ENCODE results near the gene ZNF837.

ZNF837 gene

DNA sequence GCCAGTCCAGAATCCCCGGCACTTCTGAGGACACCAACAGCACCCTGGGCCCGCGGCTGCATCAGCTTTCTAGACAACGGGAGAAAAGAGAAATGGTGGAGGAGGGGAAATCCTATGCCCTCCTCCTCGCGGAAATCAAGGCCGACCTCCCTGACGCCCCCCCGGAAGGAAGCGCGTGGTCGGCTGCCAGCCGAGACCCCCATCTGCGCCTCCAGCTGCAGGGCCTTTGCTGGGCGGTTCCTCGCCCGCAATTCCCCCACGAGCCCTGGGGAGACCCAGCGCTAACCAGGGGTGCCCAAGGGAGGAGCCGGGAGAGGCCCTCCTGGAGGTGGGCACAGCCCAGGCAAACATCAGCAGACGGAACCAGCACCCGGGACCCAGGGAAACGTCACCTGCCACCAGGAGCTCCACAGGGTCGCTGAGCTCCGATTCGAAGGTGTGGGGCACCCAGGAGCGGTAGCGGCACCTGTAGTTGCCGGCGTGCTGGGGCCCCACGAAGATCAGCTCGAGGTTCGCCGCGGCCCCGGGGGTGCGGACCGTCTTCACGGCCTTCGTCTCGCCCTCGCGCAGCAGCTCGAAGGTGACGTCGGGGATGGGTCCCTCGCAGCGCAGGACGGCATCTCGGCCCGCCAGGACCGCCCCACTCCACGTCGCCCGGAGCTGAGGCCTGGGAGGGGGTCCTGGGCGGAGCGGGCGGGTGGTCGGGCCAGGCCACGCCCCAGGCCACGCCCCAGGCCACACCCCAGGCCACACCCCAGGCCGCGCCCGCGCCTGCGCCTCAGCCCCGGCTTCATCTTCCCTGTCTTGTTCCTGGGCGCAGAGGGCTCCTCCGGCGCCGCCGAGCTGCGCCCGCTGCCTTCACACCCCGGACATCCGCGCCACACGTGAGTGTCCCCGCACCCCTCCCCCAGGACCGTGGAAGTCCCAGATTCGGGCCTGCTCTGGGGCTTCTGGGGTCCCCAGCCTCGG, 33.6 kb downstream of the ZNF837 start:
- H3K9ac ChIP-seq (ENCODE audit: low read depth, low read length), result peak overlapping the region; percentile 84
- no peaks in the 10 kb centered on the region for H3K27me3 ChIP-seq (ENCODE audit: insufficient read depth, low read length, poor library complexity)
- ATAC-seq (ENCODE audit: insufficient read depth, low read depth), result peak; percentile 85
- H3K36me3 ChIP-seq (ENCODE audit: insufficient read depth, low read length), result peaks cover 15% of the 10 kb centered on the region
- peak overlapping the region; percentile 80 for H3K27ac ChIP-seq (ENCODE audit: low read length)
- H3K9me3 ChIP-seq (ENCODE audit: insufficient read depth, low read length, severe bottlenecking), result no peaks in the 10 kb centered on the region
- TF ChIP-seq, protein P1, sequence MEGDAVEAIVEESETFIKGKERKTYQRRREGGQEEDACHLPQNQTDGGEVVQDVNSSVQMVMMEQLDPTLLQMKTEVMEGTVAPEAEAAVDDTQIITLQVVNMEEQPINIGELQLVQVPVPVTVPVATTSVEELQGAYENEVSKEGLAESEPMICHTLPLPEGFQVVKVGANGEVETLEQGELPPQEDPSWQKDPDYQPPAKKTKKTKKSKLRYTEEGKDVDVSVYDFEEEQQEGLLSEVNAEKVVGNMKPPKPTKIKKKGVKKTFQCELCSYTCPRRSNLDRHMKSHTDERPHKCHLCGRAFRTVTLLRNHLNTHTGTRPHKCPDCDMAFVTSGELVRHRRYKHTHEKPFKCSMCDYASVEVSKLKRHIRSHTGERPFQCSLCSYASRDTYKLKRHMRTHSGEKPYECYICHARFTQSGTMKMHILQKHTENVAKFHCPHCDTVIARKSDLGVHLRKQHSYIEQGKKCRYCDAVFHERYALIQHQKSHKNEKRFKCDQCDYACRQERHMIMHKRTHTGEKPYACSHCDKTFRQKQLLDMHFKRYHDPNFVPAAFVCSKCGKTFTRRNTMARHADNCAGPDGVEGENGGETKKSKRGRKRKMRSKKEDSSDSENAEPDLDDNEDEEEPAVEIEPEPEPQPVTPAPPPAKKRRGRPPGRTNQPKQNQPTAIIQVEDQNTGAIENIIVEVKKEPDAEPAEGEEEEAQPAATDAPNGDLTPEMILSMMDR (IDR thresholded peaks at IDR 0.05; ENCODE audit: borderline replicate concordance, extremely low read depth, low read length, poor library complexity, severe bottlenecking), result no peak
- TF ChIP-seq EZH2 (IDR thresholded peaks at IDR 0.05; ENCODE audit: borderline replicate concordance, low read depth, low read length, severe bottlenecking), result no peak
- peak overlapping the region; percentile 99 for H2AFZ ChIP-seq (ENCODE audit: low read depth, low read length)
- peaks cover 40% of the 10 kb centered on the region for H3K4me1 ChIP-seq (ENCODE audit: insufficient read depth, low read length)
- H3K4me2 ChIP-seq (ENCODE audit: insufficient read depth, low read length), result peak overlapping the region; percentile 99
- peaks cover 35% of the 10 kb centered on the region for H3K79me2 ChIP-seq (ENCODE audit: insufficient read depth, low read length)
- DNase-seq, result peak; percentile 86
- peaks cover 5% of the 10 kb centered on the region for H4K20me1 ChIP-seq (ENCODE audit: insufficient read depth, low read length)
- H3K4me3 ChIP-seq (ENCODE audit: low read depth in 1 of 2, low read length in 2 of 2), result peak overlapping the region; percentile 100

DNA sequence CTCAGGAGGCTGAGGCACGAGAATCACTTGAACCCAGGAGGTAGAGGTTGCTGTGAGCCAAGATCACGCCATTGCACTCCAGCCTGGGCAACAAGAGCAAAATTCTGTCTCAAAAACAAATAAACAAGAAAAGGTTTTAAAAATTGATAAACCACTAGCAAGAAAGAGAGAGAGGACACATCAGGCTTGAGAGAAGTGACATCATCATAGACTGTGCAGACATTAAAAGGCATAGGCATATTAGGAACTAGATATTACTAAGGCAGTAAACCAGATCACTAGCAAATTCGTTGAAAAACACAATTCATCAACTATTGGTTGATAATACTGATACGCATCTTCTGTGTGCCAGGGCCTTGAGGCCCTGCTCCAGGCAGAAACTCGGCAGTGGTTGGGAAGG, 35.3 kb downstream of the ZNF837 start:
- H3K9ac ChIP-seq (ENCODE audit: low read depth, low read length), result no peak overlapping the region
- no peak overlapping the region for H2AFZ ChIP-seq (ENCODE audit: low read depth, low read length)
- H3K27me3 ChIP-seq (ENCODE audit: insufficient read depth, low read length, poor library complexity), result no peaks in the 10 kb centered on the region
- ATAC-seq (ENCODE audit: insufficient read depth, low read depth) (no peak), DNase-seq (no peak)
- H3K27ac ChIP-seq (ENCODE audit: low read length), result no peak overlapping the region
- TF ChIP-seq, protein P1 (IDR thresholded peaks at IDR 0.05; ENCODE audit: borderline replicate concordance, extremely low read depth, low read length, poor library complexity, severe bottlenecking), result no peak
- no peak for TF ChIP-seq EZH2 (IDR thresholded peaks at IDR 0.05; ENCODE audit: borderline replicate concordance, low read depth, low read length, severe bottlenecking)
- H3K36me3 ChIP-seq (ENCODE audit: insufficient read depth, low read length), result peaks cover 22% of the 10 kb centered on the region
- H3K9me3 ChIP-seq (ENCODE audit: insufficient read depth, low read length, severe bottlenecking), result no peaks in the 10 kb centered on the region
- H4K20me1 ChIP-seq (ENCODE audit: insufficient read depth, low read length), result 0 out of 2 replicates have a peak, but pooled peaks cover 2% of the 10 kb centered on the region
- peaks cover 40% of the 10 kb centered on the region for H3K4me1 ChIP-seq (ENCODE audit: insufficient read depth, low read length)
- peak overlapping the region; percentile 99; the same call in 1 of the 2 replicates for H3K4me2 ChIP-seq (ENCODE audit: insufficient read depth, low read length)
- peaks cover 38% of the 10 kb centered on the region for H3K79me2 ChIP-seq (ENCODE audit: insufficient read depth, low read length)
- H3K4me3 ChIP-seq (ENCODE audit: low read depth in 1 of 2, low read length in 2 of 2), result peak overlapping the region in 1 of 2 experiments; percentile 40; a peak in 1 of 4 replicates

- TF ChIP-seq, protein P1 (IDR thresholded peaks at IDR 0.05; ENCODE audit: borderline replicate concordance, extremely low read depth, low read length, poor library complexity, severe bottlenecking), result peak; percentile 43
- TF ChIP-seq EZH2 (IDR thresholded peaks at IDR 0.05; ENCODE audit: borderline replicate concordance, low read depth, low read length, severe bottlenecking), result no peak
- ATAC-seq (ENCODE audit: insufficient read depth, low read depth), result peak; percentile 56
- H3K27me3 ChIP-seq (ENCODE audit: insufficient read depth, low read length, poor library complexity), result no peaks in the 10 kb centered on the region
- DNase-seq, result no peak
- H3K9ac ChIP-seq (ENCODE audit: low read depth, low read length), result no peak overlapping the region
- H3K4me2 ChIP-seq (ENCODE audit: insufficient read depth, low read length), result no peak overlapping the region
- peaks cover 4% of the 10 kb centered on the region; the same call in 1 of the 2 replicates for H4K20me1 ChIP-seq (ENCODE audit: insufficient read depth, low read length)
- H3K9me3 ChIP-seq (ENCODE audit: insufficient read depth, low read length, severe bottlenecking), result no peaks in the 10 kb centered on the region
- H2AFZ ChIP-seq (ENCODE audit: low read depth, low read length), result no peak overlapping the region
- no peak overlapping the region for H3K27ac ChIP-seq (ENCODE audit: low read length)
- peaks cover 4% of the 10 kb centered on the region; the same call in 1 of the 2 replicates for H3K79me2 ChIP-seq (ENCODE audit: insufficient read depth, low read length)
- peaks cover 62% of the 10 kb centered on the region for H3K36me3 ChIP-seq (ENCODE audit: insufficient read depth, low read length)
- H3K4me1 ChIP-seq (ENCODE audit: insufficient read depth, low read length), result no peaks in the 10 kb centered on the region
- no peak overlapping the region for H3K4me3 ChIP-seq (ENCODE audit: low read depth in 1 of 2, low read length in 2 of 2)
Measured at GRCh38 chr19:58338825-58339558, 41.8 kb downstream of the ZNF837 start.

Data from DND-41 (cell line).